SK-N-SH (cell line): ENCODE measurements around the gene TRAIP. TPM values are rescaled to one million over a fixed set of nuclear protein-coding genes. Genes with fewer than 3 reads are reported as not detected.
"Not testable (repeated sequence)": the region's sequence is repeated elsewhere in the genome, so short reads cannot be mapped to it uniquely, and the experiment has no call there.

Experiments
- CTCF ChIA-PET: fragments of 300-600, 350-600 bp; formaldehyde crosslinking; extraction: SDS; loops from one replicate; lab custom pipeline; 2021; lab: Yijun Ruan, JAX
- POLR2A ChIA-PET: fragments of 350-600 bp; sonication (Branson Sonifier 250); formaldehyde crosslinking; extraction: SDS; loops from one replicate; lab custom pipeline; 2020; ENCODE audit warnings: antibody characterized with exemption, inconsistent platforms; lab: Yijun Ruan, JAX
- DNase-seq: peaks from one replicate; pipeline ENCODE4 v3.0.0; 2012
- H2AFZ ChIP-seq: fragments of 200-600 bp; sonication (generic); 2 replicates; pipeline ENCODE4 v1.8.1; 2016; ENCODE audit warnings: antibody characterized with exemption, mild to moderate bottlenecking, low read depth
- H3F3A ChIP-seq: fragments of 200-600 bp; sonication (generic); replicated peaks from 2 replicates; pipeline ENCODE3; 2016; ENCODE audit warnings: antibody characterized with exemption, mild to moderate bottlenecking; ENCODE audit not compliant: insufficient read depth
- H3K27ac ChIP-seq, 2 experiments: fragments of 200-500 bp in 1 of 2; fragments of 200-600 bp in 1 of 2; sonication (Bioruptor generic) in 1 of 2; sonication (generic), shearing (Covaris generic) in 1 of 2; 2 replicates each; pipeline versions ENCODE4 v1.5.1 to v1.6.1; 2014 to 2016; ENCODE audit warnings: low read depth in 2 of 2, inconsistent platforms in 1 of 2, low read length in 1 of 2, mild to moderate bottlenecking in 1 of 2, mixed read lengths in 1 of 2
- H3K27me3 ChIP-seq: fragments of 200-600 bp; sonication (generic), shearing (Covaris generic); 2 replicates; pipeline ENCODE4 v1.6.1; 2016; ENCODE audit warnings: mixed run types; ENCODE audit not compliant: insufficient read depth
- H3K36me3 ChIP-seq, 2 experiments: fragments of 200-500 bp in 1 of 2; fragments of 200-600 bp in 1 of 2; sonication (Bioruptor generic) in 1 of 2; sonication (generic) in 1 of 2; replicated peaks in 1 of 2; 2 replicates each; pipeline versions ENCODE3 to v1.5.1; 2014 to 2016; ENCODE audit warnings: low read length in 1 of 2, mild to moderate bottlenecking in 1 of 2; ENCODE audit not compliant: insufficient read depth in 2 of 2, control insufficient read depth in 1 of 2
- H3K4me1 ChIP-seq, 2 experiments: fragments of 200-500 bp in 1 of 2; fragments of 200-600 bp in 1 of 2; sonication (Bioruptor generic) in 1 of 2; sonication (generic), shearing (Covaris generic) in 1 of 2; 2 replicates each; pipeline versions ENCODE4 v1.5.1 to v1.6.1; 2014 to 2016; ENCODE audit warnings: low read depth in 1 of 2, low read length in 1 of 2, mixed run types in 1 of 2; ENCODE audit not compliant: insufficient read depth in 2 of 2, control insufficient read depth in 1 of 2
- H3K4me2 ChIP-seq: fragments of 200-600 bp; sonication (generic), shearing (Covaris generic); 2 replicates; pipeline ENCODE4 v1.6.1; 2017; ENCODE audit warnings: mixed run types
- H3K4me3 ChIP-seq, 2 experiments: fragments of 200-500 bp in 1 of 2; fragments of 200-600 bp in 1 of 2; sonication (Bioruptor generic) in 1 of 2; sonication (generic), shearing (Covaris generic) in 1 of 2; 2 replicates each; pipeline versions ENCODE4 v1.5.1 to v1.8.1; 2014 to 2016; ENCODE audit warnings: low read depth in 2 of 2, inconsistent platforms in 1 of 2, low read length in 1 of 2, mild to moderate bottlenecking in 1 of 2, mixed read lengths in 1 of 2, moderate library complexity in 1 of 2
- H3K79me2 ChIP-seq: fragments of 200-600 bp; sonication (generic); 2 replicates; pipeline ENCODE4 v1.8.1; 2017; ENCODE audit warnings: mild to moderate bottlenecking; ENCODE audit not compliant: insufficient read depth
- H3K9ac ChIP-seq: fragments of 200-600 bp; sonication (generic); 2 replicates; pipeline ENCODE4 v1.6.1; 2017; ENCODE audit warnings: mixed run types
- H3K9me2 ChIP-seq: fragments of 200-600 bp; sonication (generic); 2 replicates; pipeline ENCODE4 v1.6.1; 2017; ENCODE audit warnings: mixed run types
- H3K9me3 ChIP-seq: fragments of 200-600 bp; sonication (generic); 2 replicates; pipeline ENCODE4 v1.6.1; 2017; ENCODE audit warnings: mixed run types, mild to moderate bottlenecking, moderate library complexity
- H4K20me1 ChIP-seq: fragments of 200-600 bp; sonication (generic); 2 replicates; pipeline ENCODE4 v1.6.1; 2017; ENCODE audit warnings: mild to moderate bottlenecking, mixed run types; ENCODE audit not compliant: insufficient read depth
- CHD2 ChIP-seq: fragments of 150-350 bp; IDR thresholded peaks from 2 replicates; pipeline ENCODE4 v1.6.1; 2018; ENCODE audit warnings: low read length; ENCODE audit not compliant: partially characterized antibody
- NFIC ChIP-seq: IDR thresholded peaks from 2 replicates; pipeline ENCODE4 v1.4.0; 2012; ENCODE audit warnings: borderline replicate concordance
- REST ChIP-seq: IDR thresholded peaks from 2 replicates; pipeline ENCODE4 v1.6.1; 2012; ENCODE audit warnings: mild to moderate bottlenecking, low read depth, low read length, moderate library complexity
- ZBTB33 ChIP-seq: IDR thresholded peaks from 2 replicates; pipeline ENCODE4 v1.4.0; 2012; ENCODE audit warnings: low read depth, borderline replicate concordance
- WGBS: methylation state at CpG from one replicate; pipeline ENCODE4 v1.1.6; 2017; ENCODE audit warnings: low lambda C conversion rate; 5-methylcytosine and 5-hydroxymethylcytosine counted together
- polyA plus RNA-seq, 3 experiments: library from polyadenylated mRNA; depleted of rRNA; stranded (reverse); fragments of >200 nt; gene quantifications; 2 replicates each; pipeline ENCODE4 v1.2.3, GENCODE V29; 2012

TRAIP gene
- polyA plus RNA-seq, 1 of the 3 experiments (the other 2 are of a cell fraction), result 8.1 TPM

GRCh38 chr3:49826016-49826415 is 30.3 kb downstream of the TRAIP start (continued):
- no peak for TF ChIP-seq REST
- no peak for TF ChIP-seq CHD2
- TF ChIP-seq, all 33 proteins: peak for 0

- H3K9me3 ChIP-seq, H3K27ac ChIP-seq, H3K4me3 ChIP-seq, DNase-seq, H3F3A ChIP-seq, H3K4me2 ChIP-seq, H3K4me1 ChIP-seq, H3K36me3 ChIP-seq, H2AFZ ChIP-seq, H3K9ac ChIP-seq, H3K27me3 ChIP-seq, H4K20me1 ChIP-seq, POLR2A ChIA-PET, H3K79me2 ChIP-seq, H3K9me2 ChIP-seq: not testable (repeated sequence)
- 100% methylated on average over 3 of the region's 3 CpGs for WGBS
- CTCF ChIA-PET, result interaction anchor here (2.2 kb wide), 1 partner anchor 16 kb away, joined by 4 read pairs; no protein-coding TSS in a partner anchor
Measured at GRCh38 chr3:49823131-49823530, 33.2 kb downstream of the TRAIP start.

- WGBS, result 74% methylated on average over 8 of the region's 9 CpGs
- Histone ChIP-seq H3K27ac (peak within 1 kb of the TSS; percentile 42 to 63; a peak in 3 of 4 replicates), H3K79me2 (no peaks in the 10 kb centered on the region), H3K9ac (peak within 1 kb of the TSS; percentile 38), H2AFZ (peak within 1 kb of the TSS; percentile 92), H3K4me3 (peak within 1 kb of the TSS; percentile 22 to 51; a peak in 3 of 4 replicates), H3K9me2 (no peaks in the 10 kb centered on the region), H3K36me3 (no peaks in the 10 kb centered on the region), H3K9me3 (no peaks in the 10 kb centered on the region), H3K4me2 (peak within 1 kb of the TSS; percentile 73), H3K4me1 (peaks cover 0 to 28% of the 10 kb centered on the region in 2 experiments; a peak in 1 of 4 replicates), H3F3A (peaks cover 4% of the 10 kb centered on the region), H3K27me3 (no peaks in the 10 kb centered on the region), H4K20me1 (no peaks in the 10 kb centered on the region)
- DNase-seq, result no peak
- CTCF ChIA-PET, result interaction anchor here (1.2 to 17.6 kb wide), 2 partner anchors 11 to 23 kb away, joined by 5 to 386 read pairs; partner anchors contain the start of gene INKA1
- POLR2A ChIA-PET, result no interaction called here
- TF ChIP-seq ZBTB33, result no peak
- TF ChIP-seq NFIC, result peak; percentile 17; the same call in 1 of the 2 replicates
Measured at GRCh38 chr3:49813497-49814174, 42.7 kb downstream of the TRAIP start, which contains the start of gene UBA7. Gene UBA7, minus strand, starts transcription at chr3:49813953. Its CDS starts 166 bp downstream, at chr3:49813787.
